ENCODE data around the gene DOCK3.

- no peak for TF ChIP-seq POLR2A (IDR thresholded peaks at IDR 0.05; ENCODE audit: low read depth, low read length)
- no peak for TF ChIP-seq POLR2AphosphoS5 (IDR thresholded peaks at IDR 0.05; ENCODE audit: low read depth, low read length)
- no peak for TF ChIP-seq TAF1 (IDR thresholded peaks at IDR 0.05; ENCODE audit: borderline replicate concordance, low read depth, low read length)
These were observed 39.7 kb upstream of the DOCK3 start for GRCh38 chr3:50635066-50635465.
